HEK293T (cell line): ENCODE data around the gene ZNF609.

Experiments used
- BHLHE40 ChIP-seq: fragments of 450-650 bp; IDR thresholded peaks from 2 replicates; pipeline ENCODE4 v1.6.1; 2016; ENCODE audit warnings: mild to moderate bottlenecking, moderate library complexity, borderline replicate concordance
- HDGF ChIP-seq: fragments of 450-650 bp; IDR thresholded peaks from 2 replicates; pipeline ENCODE4 v1.6.1; 2017; ENCODE audit warnings: antibody characterized with exemption, borderline replicate concordance
- LEF1 ChIP-seq: fragments of 450-650 bp; IDR thresholded peaks from 2 replicates; pipeline ENCODE4 v1.6.1; 2017; ENCODE audit warnings: mild to moderate bottlenecking, borderline replicate concordance
- PKNOX1 ChIP-seq: fragments of 450-650 bp; IDR thresholded peaks from 2 replicates; pipeline ENCODE4 v1.6.1; 2016
- SP1 ChIP-seq: fragments of 450-650 bp; IDR thresholded peaks from 2 replicates; pipeline ENCODE4 v1.6.1; 2017
- SUZ12 ChIP-seq: fragments of 450-650 bp; IDR thresholded peaks from 2 replicates; pipeline ENCODE4 v1.6.1; 2016; ENCODE audit warnings: mild to moderate bottlenecking

GRCh38 chr15:64549860-64550259, 89.5 kb downstream of the ZNF609 start:
- TF ChIP-seq BHLHE40 (no peak), SP1 (no peak), PKNOX1 (no peak), LEF1 (no peak), SUZ12 (no peak), HDGF (no peak)
